Hepatocyte (in vitro differentiated cells): ENCODE measurements around the gene CHD9.

Source experiments
- EZH2phosphoT487 ChIP-seq: fragments of 200-600 bp; sonication (generic); IDR thresholded peaks from one replicate; pipeline ENCODE4 v1.6.1; 2018; ENCODE audit warnings: antibody characterized with exemption, mild to moderate bottlenecking, low read depth, moderate library complexity; ENCODE audit not compliant: unreplicated experiment, severe bottlenecking
- TF ChIP-seq, protein P1 (sequence below): fragments of 200-600 bp; sonication (generic); IDR thresholded peaks from 2 replicates; pipeline ENCODE4 v1.5.1; 2016; ENCODE audit warnings: antibody characterized with exemption, mild to moderate bottlenecking; ENCODE audit not compliant: poor library complexity

DNA sequence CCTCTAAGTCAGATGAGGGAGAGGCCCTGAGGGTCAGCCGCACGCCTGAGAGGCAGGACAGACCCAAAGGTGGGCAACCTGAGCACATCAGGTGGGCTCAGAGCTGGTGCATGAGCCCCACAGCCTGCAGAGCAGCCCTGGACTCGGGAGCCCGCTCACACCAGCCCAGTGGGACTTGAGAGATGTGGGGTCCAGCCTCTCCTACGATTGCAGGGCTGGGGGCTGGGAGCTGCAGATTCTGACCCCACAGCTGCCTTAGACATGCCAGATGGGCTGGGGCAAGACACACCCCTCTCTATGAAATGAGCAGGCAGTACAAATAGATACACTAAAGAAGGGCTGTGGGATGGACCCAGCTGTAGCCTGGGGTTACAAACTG, 302.4 kb downstream of the CHD9 start:
- TF ChIP-seq, protein P1, sequence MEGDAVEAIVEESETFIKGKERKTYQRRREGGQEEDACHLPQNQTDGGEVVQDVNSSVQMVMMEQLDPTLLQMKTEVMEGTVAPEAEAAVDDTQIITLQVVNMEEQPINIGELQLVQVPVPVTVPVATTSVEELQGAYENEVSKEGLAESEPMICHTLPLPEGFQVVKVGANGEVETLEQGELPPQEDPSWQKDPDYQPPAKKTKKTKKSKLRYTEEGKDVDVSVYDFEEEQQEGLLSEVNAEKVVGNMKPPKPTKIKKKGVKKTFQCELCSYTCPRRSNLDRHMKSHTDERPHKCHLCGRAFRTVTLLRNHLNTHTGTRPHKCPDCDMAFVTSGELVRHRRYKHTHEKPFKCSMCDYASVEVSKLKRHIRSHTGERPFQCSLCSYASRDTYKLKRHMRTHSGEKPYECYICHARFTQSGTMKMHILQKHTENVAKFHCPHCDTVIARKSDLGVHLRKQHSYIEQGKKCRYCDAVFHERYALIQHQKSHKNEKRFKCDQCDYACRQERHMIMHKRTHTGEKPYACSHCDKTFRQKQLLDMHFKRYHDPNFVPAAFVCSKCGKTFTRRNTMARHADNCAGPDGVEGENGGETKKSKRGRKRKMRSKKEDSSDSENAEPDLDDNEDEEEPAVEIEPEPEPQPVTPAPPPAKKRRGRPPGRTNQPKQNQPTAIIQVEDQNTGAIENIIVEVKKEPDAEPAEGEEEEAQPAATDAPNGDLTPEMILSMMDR, result no peak
- TF ChIP-seq EZH2phosphoT487, result no peak
